Gastroesophageal sphincter (tissue), 3 donors: ENCODE data around the gene CCDC9.

Experiments
- CTCF ChIP-seq, 4 experiments: fragments of 200-600 bp in 2 of 4; fragments of 450-650 bp in 2 of 4; sonication (generic) in 1 of 4; IDR thresholded peaks; one replicate each; pipeline ENCODE4 v1.5.1; 2017 to 2019; ENCODE audit warnings: antibody characterized with exemption in 4 of 4, mild to moderate bottlenecking in 2 of 4, moderate library complexity in 2 of 4
- POLR2AphosphoS5 ChIP-seq: sonication (generic); formaldehyde crosslinking; IDR thresholded peaks from one replicate; pipeline ENCODE4 v1.6.1; 2017; ENCODE audit warnings: antibody characterized with exemption

- no peak for TF ChIP-seq POLR2AphosphoS5
- no peak for TF ChIP-seq CTCF (IDR thresholded peaks at IDR 0.05)
Measured at GRCh38 chr19:47303966-47304365, 47.6 kb downstream of the CCDC9 start.
